ENCODE results near the gene KDM8.
"Not testable (repeated sequence)": the region's sequence is repeated elsewhere in the genome, so short reads cannot be mapped to it uniquely, and the experiment has no call there.

KDM8 gene

GRCh38 chr16:27257271-27257670 is 53.9 kb downstream of the KDM8 start:
- no peak overlapping the region for H3K4me3 ChIP-seq (ENCODE audit: low read depth, low read length)
- no peak for TF ChIP-seq CTCF (conservative IDR thresholded peaks at IDR 0.05; ENCODE audit: low read depth, low read length)
- no peak for DNase-seq (ENCODE audit: low read depth)

- H3K4me3 ChIP-seq (ENCODE audit: low read depth, low read length): no peak overlapping the region
- DNase-seq (ENCODE audit: low read depth): no peak
- TF ChIP-seq CTCF (conservative IDR thresholded peaks at IDR 0.05; ENCODE audit: low read depth, low read length): no peak
Measured at GRCh38 chr16:27258241-27258734, 55.0 kb downstream of the KDM8 start.

GRCh38 chr16:27259710-27260109 is 56.4 kb downstream of the KDM8 start:
- DNase-seq (ENCODE audit: low read depth): no peak
- no peak for TF ChIP-seq CTCF (conservative IDR thresholded peaks at IDR 0.05; ENCODE audit: low read depth, low read length)
- no peak overlapping the region for H3K4me3 ChIP-seq (ENCODE audit: low read depth, low read length)

- DNase-seq (ENCODE audit: low read depth); H3K4me3 ChIP-seq (ENCODE audit: low read depth, low read length): not testable (repeated sequence)
Measured at GRCh38 chr16:27262904-27263423, 59.6 kb downstream of the KDM8 start.

- peak; percentile 86 for DNase-seq (ENCODE audit: low read depth)
- TF ChIP-seq CTCF (conservative IDR thresholded peaks at IDR 0.05; ENCODE audit: low read depth, low read length): no peak
Measured at GRCh38 chr16:27264151-27264550, 60.8 kb downstream of the KDM8 start.

GRCh38 chr16:27265982-27266381 is 62.7 kb downstream of the KDM8 start:
- DNase-seq (ENCODE audit: low read depth): no peak
- no peak for TF ChIP-seq CTCF (conservative IDR thresholded peaks at IDR 0.05; ENCODE audit: low read depth, low read length)
- H3K4me3 ChIP-seq (ENCODE audit: low read depth, low read length): no peak overlapping the region

More at GRCh38 chr16:27264151-27264550, 60.8 kb downstream of the KDM8 start:
- H3K4me3 ChIP-seq (ENCODE audit: low read depth, low read length): no peak overlapping the region

- DNase-seq (ENCODE audit: low read depth): no peak
- no peak overlapping the region for H3K4me3 ChIP-seq (ENCODE audit: low read depth, low read length)
- no peak for TF ChIP-seq CTCF (conservative IDR thresholded peaks at IDR 0.05; ENCODE audit: low read depth, low read length)
Measured at GRCh38 chr16:27267037-27267677, 63.8 kb downstream of the KDM8 start.
